ENCODE data around the gene RBM39. TPM values are rescaled to one million over a fixed set of nuclear protein-coding genes. Genes with fewer than 3 reads are reported as not detected.

The RBM39 gene
- total and polyA plus RNA-seq, 2 of the 8 experiments (the other 6 are each of a cell fraction or from before 2014, with no cell fraction given), result 78.0 to 219 TPM

DNA sequence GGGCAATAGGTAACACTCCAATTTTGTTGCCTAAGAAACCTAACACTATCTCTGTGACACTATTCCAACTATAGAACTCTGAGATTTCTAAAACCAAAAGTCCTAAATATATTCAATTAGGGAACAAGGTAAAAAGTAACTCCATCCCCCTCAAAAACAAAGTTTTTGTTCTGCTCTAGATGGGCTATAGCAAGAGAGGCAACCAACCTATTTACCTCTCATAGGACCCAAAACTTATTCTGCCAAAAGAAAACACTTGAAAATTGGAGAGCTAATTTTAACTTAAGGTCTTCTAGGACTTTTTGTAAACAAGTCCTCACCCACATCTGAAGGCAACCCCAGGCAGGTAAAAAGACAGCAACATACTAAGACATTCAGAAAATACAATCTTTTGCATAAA, 7.7 kb downstream of the RBM39 start:
- no peak overlapping the region for H4K5ac ChIP-seq (ENCODE audit: insufficient read length, low read depth, low read length)
- H3K14ac ChIP-seq (ENCODE audit: insufficient read length), result no peak overlapping the region
- no peak overlapping the region for H2AK5ac ChIP-seq (ENCODE audit: low read depth, low read length)
- TF ChIP-seq EGR1 (IDR thresholded peaks at IDR 0.05; ENCODE audit: borderline replicate concordance, low read depth, low read length) (no peak), SP4 (IDR thresholded peaks at IDR 0.05; ENCODE audit: low read length) (no peak)
- TF ChIP-seq, protein P1, sequence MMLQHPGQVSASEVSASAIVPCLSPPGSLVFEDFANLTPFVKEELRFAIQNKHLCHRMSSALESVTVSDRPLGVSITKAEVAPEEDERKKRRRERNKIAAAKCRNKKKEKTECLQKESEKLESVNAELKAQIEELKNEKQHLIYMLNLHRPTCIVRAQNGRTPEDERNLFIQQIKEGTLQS (IDR thresholded peaks at IDR 0.05; ENCODE audit: insufficient read depth, low read depth, low read length), result no peak
- DNase-seq (ENCODE audit: low read depth in 1 of 2, low spot score in 2 of 2), result no peak
- CTCF ChIA-PET (ENCODE audit: partially characterized antibody), result no interaction called here
- no peak for FAIRE-seq
- no peaks in the 10 kb centered on the region; the same call in 1 of the 2 replicates for H3K79me1 ChIP-seq (ENCODE audit: low read depth, low read length)
- no peak overlapping the region for H4K91ac ChIP-seq (replicated peaks; ENCODE audit: insufficient read length, low read length)
- peaks cover 23 to 27% of the 10 kb centered on the region in 2 experiments for H4K20me1 ChIP-seq (replicated peaks in 1 of 2; ENCODE audit: control insufficient read depth in 1 of 2, insufficient read depth in 2 of 2, low read length in 2 of 2)
- H3K4me1 ChIP-seq (replicated peaks in 1 of 4; ENCODE audit: control insufficient read depth in 3 of 4, insufficient read depth in 4 of 4, low read length in 3 of 4), result no peaks in the 10 kb centered on the region
- H2BK20ac ChIP-seq (ENCODE audit: low read length), result no peak overlapping the region
- no peak overlapping the region for H2BK5ac ChIP-seq (ENCODE audit: low read depth, low read length)
- no peak overlapping the region for H3K4me3 ChIP-seq (ENCODE audit: extremely low read depth in 1 of 4, insufficient read depth in 2 of 4, low read depth in 3 of 4, low read length in 4 of 4)
- no peak overlapping the region for H2BK12ac ChIP-seq (ENCODE audit: low read depth, low read length)
- H3K23me2 ChIP-seq (ENCODE audit: low read depth, low read length), result no peaks in the 10 kb centered on the region
- no peak overlapping the region for H2BK120ac ChIP-seq (replicated peaks; ENCODE audit: low read depth, low read length)
- H3K9ac ChIP-seq (replicated peaks in 1 of 4; ENCODE audit: extremely low read depth in 1 of 4, low read depth in 3 of 4, low read length in 3 of 4), result no peak overlapping the region
- H3K27me3 ChIP-seq (replicated peaks in 1 of 4; ENCODE audit: control insufficient read depth in 3 of 4, extremely low read depth in 1 of 4, insufficient read depth in 3 of 4, low read length in 3 of 4), result no peaks in the 10 kb centered on the region
- no peaks in the 10 kb centered on the region for H3K9me3 ChIP-seq (ENCODE audit: insufficient read depth in 2 of 2, low read depth in 1 of 2, low read length in 1 of 2)
- H3K79me2 ChIP-seq (ENCODE audit: control insufficient read depth in 1 of 2, insufficient read depth in 2 of 2, low read length in 2 of 2), result peaks cover 18 to 99% of the 10 kb centered on the region in 2 experiments
- H3K27ac ChIP-seq (ENCODE audit: low read depth, low read length), result no peak overlapping the region
- H3K36me3 ChIP-seq (ENCODE audit: control insufficient read depth in 2 of 4, insufficient read depth in 4 of 4, low read length in 3 of 4), result peaks cover 56 to 100% (median 91%) of the 10 kb centered on the region in 4 experiments
- no peak overlapping the region for H4K8ac ChIP-seq (ENCODE audit: extremely low read depth, insufficient read depth, low read length)
- H2AFZ ChIP-seq (ENCODE audit: low read length), result no peak overlapping the region
- no peak overlapping the region for H2BK15ac ChIP-seq (ENCODE audit: low read length)
- H3K4ac ChIP-seq (replicated peaks; ENCODE audit: insufficient read length, low read depth, low read length), result no peak overlapping the region
- no peak overlapping the region for H3K23ac ChIP-seq (ENCODE audit: insufficient read length)
- no peak overlapping the region for H3K18ac ChIP-seq (ENCODE audit: extremely low read depth, low read length)
- POLR2A ChIA-PET (ENCODE audit: partially characterized antibody), result interaction anchor here (0.7 to 45.3 kb wide), 15 partner anchors 4 to 280 kb away, joined by 3 to 2341 read pairs (median 9); partner anchors contain the start of genes NFS1, PHF20, RBM39 and ROMO1
- no peak overlapping the region for H3K56ac ChIP-seq (replicated peaks; ENCODE audit: insufficient read length, low read depth, low read length)
- H3K4me2 ChIP-seq (ENCODE audit: insufficient read depth in 1 of 2, low read depth in 2 of 2, low read length in 2 of 2), result no peak overlapping the region
